ENCODE measurements around the gene GALK2.

Gene GALK2

DNA sequence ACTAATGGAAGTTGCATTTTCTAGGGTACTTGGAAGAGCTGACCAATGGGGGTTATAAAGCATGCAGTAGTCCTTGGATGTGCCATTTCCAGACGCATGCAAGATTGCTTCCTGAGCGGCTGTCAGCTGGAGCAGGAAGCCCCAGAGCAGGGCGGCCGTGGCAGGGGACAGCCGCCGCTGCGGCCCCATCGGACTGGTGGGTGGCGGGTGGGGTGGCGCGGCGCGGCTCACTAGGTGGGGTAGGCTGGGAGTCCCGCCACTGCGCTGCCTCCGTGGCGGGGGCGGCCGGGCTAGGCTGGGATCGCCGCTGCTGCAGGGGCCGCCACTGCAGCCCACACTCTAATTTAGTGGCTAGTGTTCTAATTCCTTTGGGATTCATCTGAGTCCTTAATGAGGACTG lies 196.4 kb downstream of the GALK2 start:
- DNase-seq = no peak

DNA sequence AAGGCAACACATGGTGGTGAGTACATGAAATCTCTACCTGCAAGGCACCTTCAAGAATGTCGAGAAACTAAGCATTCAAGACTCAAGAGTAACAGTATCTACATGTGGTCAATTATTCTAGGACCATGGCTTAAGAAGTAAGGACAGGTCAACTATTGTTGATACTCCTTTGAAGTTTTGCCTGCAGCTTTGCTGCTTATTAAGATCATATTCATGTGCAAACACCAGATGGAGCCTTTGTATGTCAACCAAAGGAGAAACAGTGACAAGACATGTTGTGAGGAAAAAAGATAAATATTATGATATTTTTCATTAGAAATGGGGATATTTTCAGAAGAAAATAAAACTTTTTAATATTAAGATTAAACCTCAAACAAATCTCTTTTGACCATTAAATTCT lies 200.7 kb downstream of the GALK2 start:
- no peak for DNase-seq

DNA sequence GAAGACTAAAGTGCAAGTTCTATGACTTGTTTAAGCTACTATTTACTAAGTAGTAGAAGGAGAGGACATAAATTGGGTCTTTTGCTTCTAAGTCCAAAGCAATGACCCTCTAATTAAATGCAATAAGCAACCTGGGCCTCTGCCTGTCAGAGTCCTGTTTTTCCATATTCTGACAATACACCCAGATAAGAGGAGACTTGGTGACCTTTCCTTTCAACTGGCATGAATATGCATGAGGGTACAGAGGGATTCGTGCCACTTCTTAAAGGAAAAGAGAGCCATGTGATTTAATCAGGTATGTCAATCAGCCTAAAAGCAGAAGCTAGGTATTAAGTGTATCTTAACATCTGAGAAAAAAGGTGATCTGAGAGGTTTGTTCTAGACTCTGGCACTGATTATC lies 202.3 kb downstream of the GALK2 start:
- no peak for DNase-seq

DNA sequence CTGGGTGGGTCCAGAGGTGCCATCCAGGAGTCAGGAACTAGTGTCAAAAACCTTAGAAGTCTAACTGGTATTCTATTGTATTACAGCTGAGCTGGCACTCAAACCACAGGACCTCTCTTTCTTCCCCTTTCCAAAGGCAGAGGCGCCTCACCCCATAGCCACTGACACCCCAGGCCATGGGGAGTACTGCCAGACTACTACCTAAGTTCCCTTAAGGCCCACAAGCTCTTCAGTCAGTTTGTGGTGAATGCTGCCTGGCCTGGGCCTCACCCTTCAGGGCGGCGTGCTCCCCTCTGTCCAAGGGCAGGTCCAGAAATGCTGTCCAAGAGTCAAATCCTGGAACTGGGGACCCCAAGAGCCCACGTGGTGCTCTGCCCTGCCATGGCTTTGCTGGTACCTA lies 209.9 kb downstream of the GALK2 start:
- DNase-seq = no peak

DNA sequence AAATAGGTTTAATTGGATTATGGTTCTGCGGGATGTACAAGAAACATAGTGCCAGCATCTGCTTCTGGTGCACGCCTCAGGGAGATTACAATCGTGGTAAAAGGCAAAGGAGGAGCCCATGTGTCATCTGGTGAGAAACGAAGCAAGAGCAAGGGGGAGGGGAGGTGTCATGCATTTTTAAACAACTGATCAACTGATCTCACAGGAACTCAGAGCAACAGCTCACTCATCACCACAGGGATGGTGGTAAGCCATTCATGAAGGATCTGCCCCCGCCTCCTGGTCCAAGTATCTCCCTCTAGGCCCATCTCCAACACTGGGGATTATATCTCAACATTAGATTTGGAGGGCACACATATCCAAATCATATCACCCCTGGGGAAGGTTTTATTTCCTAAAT lies 210.9 kb downstream of the GALK2 start:
- DNase-seq = no peak
